H1 (cell line): ENCODE measurements around the gene UBL4A. TPM values are rescaled to one million over a fixed set of nuclear protein-coding genes. Genes with fewer than 3 reads are reported as not detected.

Experiments used
- CTCF ChIA-PET: fragments of 300-600 bp; sonication (Branson Sonifier 250); formaldehyde crosslinking; loops from one replicate; lab custom pipeline; 2021; ENCODE audit not compliant: partially characterized antibody; lab: Charles Lee
- POLR2A ChIA-PET: fragments of 300-600 bp; sonication (Branson Sonifier 250); formaldehyde crosslinking; loops from one replicate; lab custom pipeline; 2021; ENCODE audit warnings: inconsistent platforms; ENCODE audit not compliant: partially characterized antibody; lab: Charles Lee
- DNase-seq, 2 experiments: peaks; one replicate each; pipeline versions ENCODE4 v3.0.0 to v3.0.0-alpha.2; 2010 to 2022; ENCODE audit warnings: low spot score in 2 of 2, low read depth in 1 of 2, mixed read lengths in 1 of 2
- FAIRE-seq: peaks from 2 replicates; lab custom pipeline; 2011; peaks lifted over from hg19 to GRCh38; lab: Jason Lieb, UNC
- H2AFZ ChIP-seq: 2 replicates; pipeline ENCODE4 v1.8.1; 2012; ENCODE audit warnings: low read length, inconsistent platforms
- H2AK5ac ChIP-seq: 2 replicates; pipeline ENCODE4 v1.6.1; 2013; ENCODE audit warnings: low read depth, low read length
- H2BK120ac ChIP-seq: replicated peaks from 2 replicates; pipeline ENCODE3; 2013; ENCODE audit warnings: low read depth, low read length, inconsistent platforms
- H2BK12ac ChIP-seq: 2 replicates; pipeline ENCODE4 v1.6.1; 2013; ENCODE audit warnings: low read depth, low read length
- H2BK15ac ChIP-seq: 2 replicates; pipeline ENCODE4 v1.6.1; 2013; ENCODE audit warnings: low read length
- H2BK20ac ChIP-seq: 2 replicates; pipeline ENCODE4 v1.6.1; 2013; ENCODE audit warnings: low read length
- H2BK5ac ChIP-seq: 2 replicates; pipeline ENCODE4 v1.6.1; 2013; ENCODE audit warnings: low read depth, low read length
- H3K14ac ChIP-seq: 2 replicates; pipeline ENCODE4 v1.6.1; 2013; ENCODE audit warnings: inconsistent platforms; ENCODE audit not compliant: insufficient read length
- H3K18ac ChIP-seq: 2 replicates; pipeline ENCODE4 v1.6.1; 2013; ENCODE audit warnings: low read length; ENCODE audit errors: extremely low read depth
- H3K23ac ChIP-seq: 2 replicates; pipeline ENCODE4 v1.6.1; 2013; ENCODE audit warnings: inconsistent platforms; ENCODE audit not compliant: insufficient read length
- H3K23me2 ChIP-seq: 2 replicates; pipeline ENCODE4 v1.6.1; 2013; ENCODE audit warnings: low read depth, low read length
- H3K27ac ChIP-seq: 2 replicates; pipeline ENCODE4 v1.6.1; 2011; ENCODE audit warnings: low read depth, low read length, inconsistent platforms
- H3K27me3 ChIP-seq, 4 experiments: replicated peaks in 1 of 4; 1 replicate in 1 of 4; 2 replicates in 3 of 4; pipeline versions ENCODE4 v1.6.1 to v1.8.1; 2011 to 2013; ENCODE audit warnings: low read length in 3 of 4, mild to moderate bottlenecking in 3 of 4, inconsistent platforms in 2 of 4, mixed read lengths in 2 of 4, moderate library complexity in 1 of 4; ENCODE audit not compliant: control insufficient read depth in 3 of 4, insufficient read depth in 3 of 4; ENCODE audit errors: extremely low read depth in 1 of 4
- H3K36me3 ChIP-seq, 4 experiments: 2 replicates each; pipeline versions ENCODE4 v1.6.1 to v1.8.1; 2011 to 2013; ENCODE audit warnings: mild to moderate bottlenecking in 4 of 4, low read length in 3 of 4, moderate library complexity in 2 of 4, control low read depth in 1 of 4, inconsistent platforms in 1 of 4; ENCODE audit not compliant: insufficient read depth in 4 of 4, control insufficient read depth in 2 of 4
- H3K4ac ChIP-seq: replicated peaks from 2 replicates; pipeline ENCODE3; 2013; ENCODE audit warnings: low read length, low read depth, mixed read lengths, inconsistent platforms; ENCODE audit not compliant: insufficient read length
- H3K4me1 ChIP-seq, 4 experiments: replicated peaks in 1 of 4; 1 replicate in 1 of 4; 2 replicates in 3 of 4; pipeline versions ENCODE4 v1.6.1 to v1.8.1; 2011 to 2013; ENCODE audit warnings: low read length in 3 of 4, inconsistent platforms in 2 of 4, mixed read lengths in 1 of 4; ENCODE audit not compliant: insufficient read depth in 4 of 4, control insufficient read depth in 3 of 4
- H3K4me2 ChIP-seq, 2 experiments: 2 replicates each; pipeline versions ENCODE4 v1.6.1 to v1.8.1; 2011 to 2013; ENCODE audit warnings: low read depth in 2 of 2, low read length in 2 of 2, control low read depth in 1 of 2, inconsistent platforms in 1 of 2, mild to moderate bottlenecking in 1 of 2; ENCODE audit not compliant: insufficient read depth in 1 of 2
- H3K4me3 ChIP-seq, 4 experiments: fragments of 200-600, 300-600 bp in 1 of 4; sonication (generic), shearing (Covaris generic), sonication (Bioruptor Twin) in 1 of 4; 2 replicates each; pipeline versions ENCODE4 v1.5.1 to v1.8.1; 2011 to 2016; ENCODE audit warnings: low read length in 4 of 4, low read depth in 3 of 4, control low read depth in 2 of 4, inconsistent platforms in 2 of 4, mild to moderate bottlenecking in 2 of 4, mixed read lengths in 1 of 4, moderate library complexity in 1 of 4; ENCODE audit not compliant: insufficient read depth in 2 of 4; ENCODE audit errors: extremely low read depth in 1 of 4
- H3K56ac ChIP-seq: replicated peaks from 2 replicates; pipeline ENCODE3; 2013; ENCODE audit warnings: low read depth, mild to moderate bottlenecking, mixed read lengths, low read length, inconsistent platforms; ENCODE audit not compliant: insufficient read length
- H3K79me1 ChIP-seq: 2 replicates; pipeline ENCODE4 v1.6.1; 2013; ENCODE audit warnings: low read depth, low read length, control low read depth
- H3K79me2 ChIP-seq, 2 experiments: 2 replicates each; pipeline versions ENCODE4 v1.6.1 to v1.8.1; 2012 to 2013; ENCODE audit warnings: low read length in 2 of 2, mild to moderate bottlenecking in 2 of 2, inconsistent platforms in 1 of 2; ENCODE audit not compliant: insufficient read depth in 2 of 2, control insufficient read depth in 1 of 2
- H3K9ac ChIP-seq, 4 experiments: replicated peaks in 1 of 4; 1 replicate in 1 of 4; 2 replicates in 3 of 4; pipeline versions ENCODE4 v1.6.1 to v1.8.1; 2011 to 2013; ENCODE audit warnings: low read depth in 3 of 4, low read length in 3 of 4, control low read depth in 2 of 4, mild to moderate bottlenecking in 2 of 4, moderate library complexity in 2 of 4, inconsistent platforms in 1 of 4; ENCODE audit errors: extremely low read depth in 1 of 4
- H3K9me3 ChIP-seq, 2 experiments: 2 replicates each; pipeline versions ENCODE4 v1.6.1 to v1.8.1; 2012 to 2013; ENCODE audit warnings: mild to moderate bottlenecking in 2 of 2, moderate library complexity in 2 of 2, control low read depth in 1 of 2, inconsistent platforms in 1 of 2, low read depth in 1 of 2, low read length in 1 of 2, mixed read lengths in 1 of 2; ENCODE audit not compliant: insufficient read depth in 2 of 2
- H4K20me1 ChIP-seq, 2 experiments: replicated peaks in 1 of 2; 2 replicates each; pipeline versions ENCODE3 to v1.8.1; 2011 to 2013; ENCODE audit warnings: inconsistent platforms in 2 of 2, low read length in 2 of 2, mild to moderate bottlenecking in 1 of 2; ENCODE audit not compliant: insufficient read depth in 2 of 2, control insufficient read depth in 1 of 2
- H4K5ac ChIP-seq: 2 replicates; pipeline ENCODE4 v1.6.1; 2013; ENCODE audit warnings: low read length, low read depth, mixed read lengths, inconsistent platforms; ENCODE audit not compliant: insufficient read length
- H4K8ac ChIP-seq: 2 replicates; pipeline ENCODE4 v1.8.0; 2013; ENCODE audit warnings: mild to moderate bottlenecking, moderate library complexity, low read length, inconsistent platforms; ENCODE audit not compliant: insufficient read depth; ENCODE audit errors: extremely low read depth
- H4K91ac ChIP-seq: replicated peaks from 2 replicates; pipeline ENCODE3; 2013; ENCODE audit warnings: low read length, mixed read lengths, inconsistent platforms; ENCODE audit not compliant: insufficient read length
- BCL11A ChIP-seq, 2 experiments: IDR thresholded peaks; one replicate each; pipeline ENCODE4 v1.6.1; 2011; ENCODE audit warnings: low read depth in 2 of 2, low read length in 2 of 2, mild to moderate bottlenecking in 2 of 2
- CEBPB ChIP-seq: IDR thresholded peaks from 2 replicates; pipeline ENCODE4 v1.6.1; 2012; ENCODE audit warnings: low read depth, low read length
- CHD2 ChIP-seq: IDR thresholded peaks from 2 replicates; pipeline ENCODE4 v1.6.1; 2012; ENCODE audit warnings: low read length, improper control_type of control experiment
- CREB1 ChIP-seq: IDR thresholded peaks from 2 replicates; pipeline ENCODE4 v1.6.1; 2012; ENCODE audit warnings: inconsistent platforms
- EP300 ChIP-seq, 2 experiments: IDR thresholded peaks; 1 replicate in 1 of 2; 2 replicates in 1 of 2; pipeline ENCODE4 v1.6.1; 2011 to 2012; ENCODE audit warnings: low read depth in 2 of 2, low read length in 2 of 2, mild to moderate bottlenecking in 2 of 2, borderline replicate concordance in 1 of 2, inconsistent platforms in 1 of 2, moderate library complexity in 1 of 2
- GABPA ChIP-seq: IDR thresholded peaks from 2 replicates; pipeline ENCODE4 v1.6.1; 2011; ENCODE audit warnings: mild to moderate bottlenecking, low read length, moderate library complexity, borderline replicate concordance; ENCODE audit not compliant: insufficient read depth
- HDAC2 ChIP-seq, 2 experiments: fragments of 300-600 bp in 1 of 2; sonication (generic) in 1 of 2; IDR thresholded peaks; 2 replicates each; pipeline ENCODE4 v1.6.1; 2011 to 2012; ENCODE audit warnings: low read depth in 2 of 2, low read length in 2 of 2, mild to moderate bottlenecking in 2 of 2, moderate library complexity in 2 of 2, borderline replicate concordance in 1 of 2, inconsistent platforms in 1 of 2
- KDM1A ChIP-seq: fragments of 200-600, 300-600 bp; sonication (generic); IDR thresholded peaks from 2 replicates; pipeline ENCODE4 v1.7.1; 2016; ENCODE audit warnings: mild to moderate bottlenecking, low read length, borderline replicate concordance
- KDM5A ChIP-seq: fragments of 200-600 bp; IDR thresholded peaks from 2 replicates; pipeline ENCODE4 v1.7.1; 2012; ENCODE audit warnings: mild to moderate bottlenecking, low read length, inconsistent platforms, mixed read lengths
- SIN3A ChIP-seq, 2 experiments: IDR thresholded peaks in 1 of 2; conservative IDR thresholded peaks in 1 of 2; 2 replicates each; pipeline ENCODE4 v1.6.1; 2011 to 2012; ENCODE audit warnings: low read length in 2 of 2, improper control_type of control experiment in 1 of 2, low read depth in 1 of 2, mild to moderate bottlenecking in 1 of 2
- TEAD4 ChIP-seq: IDR thresholded peaks from 2 replicates; pipeline ENCODE4 v1.6.1; 2012; ENCODE audit warnings: low read depth, low read length, inconsistent platforms, mixed read lengths
- WGBS, 2 experiments: shearing (Covaris generic) in 1 of 2; methylation state at CpG; one replicate each; pipeline versions ENCODE4 v1.1.6 to v1.1.7; 2013 to 2015; ENCODE audit warnings: low lambda C conversion rate in 2 of 2, mixed read lengths in 2 of 2, inconsistent platforms in 1 of 2, low coverage in 1 of 2, missing lambda C conversion rate in 1 of 2; ENCODE audit not compliant: insufficient replicate concordance in 2 of 2, insufficient coverage in 1 of 2, insufficient read length in 1 of 2; ENCODE audit errors: extremely low coverage in 1 of 2, missing lambda C conversion rate in 1 of 2; 5-methylcytosine and 5-hydroxymethylcytosine counted together
- polyA plus RNA-seq, 7 experiments: library from polyadenylated mRNA; depleted of rRNA in 3 of 7; stranded (reverse) in 5 of 7; unstranded in 2 of 7; fragments of >200 nt in 5 of 7; fragments of 200-250 nt in 2 of 7; gene quantifications; 1 replicate in 5 of 7; 2 replicates in 1 of 7; 4 replicates in 1 of 7; pipeline versions ENCODE4 v1.2.1 to v1.2.3, GENCODE V29; 2011 to 2013; ENCODE audit warnings: missing spikeins in 2 of 7, mixed read lengths in 2 of 7
- total RNA-seq: library from RNA; stranded (reverse); fragmentation: NEBNext Ultra II Directional; extraction: Animal tissue kit (Norgen Biotek cat#: 25700); gene quantifications from 2 replicates; pipeline ENCODE4 v1.2.1, GENCODE V29; 2021
- TF ChIP-seq, protein P1 (sequence below): IDR thresholded peaks from 2 replicates; pipeline ENCODE4 v1.6.1; 2011; ENCODE audit warnings: low read depth, mild to moderate bottlenecking, low read length; ENCODE audit not compliant: insufficient read depth
- TF ChIP-seq, protein P2 (sequence below): IDR thresholded peaks from 2 replicates; pipeline ENCODE4 v1.6.1; 2012; ENCODE audit warnings: inconsistent platforms

UBL4A gene
- total and polyA plus RNA-seq, 2 of the 8 experiments (the other 6 are each of a cell fraction or from before 2014, with no cell fraction given) = 23.1 to 31.7 TPM

DNA sequence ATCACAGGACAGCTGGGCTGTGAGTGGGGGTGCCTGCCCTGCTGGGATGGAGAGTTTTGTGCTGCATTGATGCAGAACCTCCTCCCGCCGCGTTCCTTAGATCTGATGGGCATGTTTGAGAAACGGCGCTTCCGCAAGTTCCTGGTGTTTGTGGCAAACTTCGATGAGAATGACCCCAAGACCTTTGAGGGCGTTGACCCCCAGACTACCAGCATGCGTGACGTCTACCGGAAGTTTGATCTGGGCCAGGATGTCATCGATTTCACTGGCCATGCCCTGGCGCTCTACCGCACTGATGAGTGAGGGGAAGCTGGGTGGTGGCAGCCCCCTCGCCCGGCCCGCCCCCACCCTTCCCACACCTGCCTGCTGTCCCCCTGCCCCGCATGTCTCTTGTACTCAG lies 46.6 kb downstream of the UBL4A start:
- Histone ChIP-seq H4K8ac (no peak overlapping the region), H3K18ac (no peak overlapping the region), H4K5ac (no peak overlapping the region), H3K79me1 (no peaks in the 10 kb centered on the region), H3K36me3 (peaks cover 0 to 27% (median 12%) of the 10 kb centered on the region in 4 experiments; a peak in 5 of 8 replicates), H2BK20ac (no peak overlapping the region), H3K56ac (no peak overlapping the region), H4K20me1 (peaks cover 0 to 12% of the 10 kb centered on the region in 2 experiments), H3K9ac (no peak overlapping the region), H2BK5ac (no peak overlapping the region), H3K4ac (no peak overlapping the region), H3K23me2 (peaks cover 6% of the 10 kb centered on the region; the same call in 1 of the 2 replicates), H3K4me2 (no peak overlapping the region), H4K91ac (no peak overlapping the region), H3K23ac (no peak overlapping the region), H3K27ac (no peak overlapping the region), H2BK120ac (no peak overlapping the region), H2AFZ (no peak overlapping the region), H3K79me2 (peaks cover 0 to 17% of the 10 kb centered on the region in 2 experiments; a peak in 2 of 4 replicates), H3K4me3 (no peak overlapping the region), H3K27me3 (no peaks in the 10 kb centered on the region), H2BK12ac (no peak overlapping the region), H3K4me1 (peaks cover 0 to 9% (median 5%) of the 10 kb centered on the region in 4 experiments; a peak in 6 of 7 replicates), H2BK15ac (no peak overlapping the region), H3K14ac (no peak overlapping the region), H2AK5ac (no peak overlapping the region), H3K9me3 (no peaks in the 10 kb centered on the region)
- POLR2A ChIA-PET = no interaction called here
- DNase-seq = no peak
- FAIRE-seq = no peak
- CTCF ChIA-PET = no interaction called here
- 100% methylated on average over 1 of the region's 18 CpGs; no CpG with 5 or more reads in 1 of the 2 experiments for WGBS, 2 experiments
- TF ChIP-seq GABPA (no peak), HDAC2 (IDR thresholded peaks at IDR 0.05; ENCODE audit: borderline replicate concordance in 1 of 2, low read depth in 2 of 2, low read length in 2 of 2) (no peak), CREB1 (no peak), CEBPB (no peak), TEAD4 (no peak), EP300 (IDR thresholded peaks at IDR 0.05; ENCODE audit: borderline replicate concordance in 1 of 2, low read depth in 2 of 2, low read length in 2 of 2) (no peak), KDM5A (no peak), KDM1A (no peak), SIN3A (conservative IDR thresholded peaks at IDR 0.05 in 1 of 2, IDR thresholded peaks at IDR 0.05 in 1 of 2; ENCODE audit: low read depth in 1 of 2, low read length in 2 of 2) (no peak), BCL11A (IDR thresholded peaks at IDR 0.05; ENCODE audit: low read depth in 2 of 2, low read length in 2 of 2) (no peak), CHD2 (no peak)
- TF ChIP-seq, protein P1, sequence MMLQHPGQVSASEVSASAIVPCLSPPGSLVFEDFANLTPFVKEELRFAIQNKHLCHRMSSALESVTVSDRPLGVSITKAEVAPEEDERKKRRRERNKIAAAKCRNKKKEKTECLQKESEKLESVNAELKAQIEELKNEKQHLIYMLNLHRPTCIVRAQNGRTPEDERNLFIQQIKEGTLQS = no peak
- TF ChIP-seq, protein P2, sequence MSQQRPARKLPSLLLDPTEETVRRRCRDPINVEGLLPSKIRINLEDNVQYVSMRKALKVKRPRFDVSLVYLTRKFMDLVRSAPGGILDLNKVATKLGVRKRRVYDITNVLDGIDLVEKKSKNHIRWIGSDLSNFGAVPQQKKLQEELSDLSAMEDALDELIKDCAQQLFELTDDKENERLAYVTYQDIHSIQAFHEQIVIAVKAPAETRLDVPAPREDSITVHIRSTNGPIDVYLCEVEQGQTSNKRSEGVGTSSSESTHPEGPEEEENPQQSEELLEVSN = no peak
